ENCODE data around the gene XRCC4.

DNA sequence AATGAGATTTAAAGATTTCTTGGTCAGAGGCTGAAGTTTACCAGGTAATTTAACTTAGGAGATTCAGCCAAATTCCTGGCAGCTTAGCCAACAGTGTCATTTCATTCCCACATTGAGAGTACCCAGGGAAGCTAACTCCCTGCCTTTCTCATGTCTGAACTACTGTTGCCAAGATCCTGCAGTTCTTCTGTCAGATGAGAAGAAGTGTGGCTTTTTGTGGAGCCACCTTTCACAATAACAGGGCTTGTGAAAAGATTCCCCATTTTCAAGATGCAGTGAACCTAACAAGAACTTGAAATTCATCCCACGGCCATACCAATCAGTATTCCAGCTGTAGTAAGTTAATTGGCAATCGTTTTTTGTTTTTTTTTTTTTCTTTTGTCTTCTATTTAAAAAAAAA is 176.4 kb downstream of the XRCC4 start:
- TF ChIP-seq, protein P1, sequence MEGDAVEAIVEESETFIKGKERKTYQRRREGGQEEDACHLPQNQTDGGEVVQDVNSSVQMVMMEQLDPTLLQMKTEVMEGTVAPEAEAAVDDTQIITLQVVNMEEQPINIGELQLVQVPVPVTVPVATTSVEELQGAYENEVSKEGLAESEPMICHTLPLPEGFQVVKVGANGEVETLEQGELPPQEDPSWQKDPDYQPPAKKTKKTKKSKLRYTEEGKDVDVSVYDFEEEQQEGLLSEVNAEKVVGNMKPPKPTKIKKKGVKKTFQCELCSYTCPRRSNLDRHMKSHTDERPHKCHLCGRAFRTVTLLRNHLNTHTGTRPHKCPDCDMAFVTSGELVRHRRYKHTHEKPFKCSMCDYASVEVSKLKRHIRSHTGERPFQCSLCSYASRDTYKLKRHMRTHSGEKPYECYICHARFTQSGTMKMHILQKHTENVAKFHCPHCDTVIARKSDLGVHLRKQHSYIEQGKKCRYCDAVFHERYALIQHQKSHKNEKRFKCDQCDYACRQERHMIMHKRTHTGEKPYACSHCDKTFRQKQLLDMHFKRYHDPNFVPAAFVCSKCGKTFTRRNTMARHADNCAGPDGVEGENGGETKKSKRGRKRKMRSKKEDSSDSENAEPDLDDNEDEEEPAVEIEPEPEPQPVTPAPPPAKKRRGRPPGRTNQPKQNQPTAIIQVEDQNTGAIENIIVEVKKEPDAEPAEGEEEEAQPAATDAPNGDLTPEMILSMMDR (IDR thresholded peaks at IDR 0.05; ENCODE audit: insufficient read depth, low read depth, low read length), result no peak
- no peak for TF ChIP-seq EZH2 (IDR thresholded peaks at IDR 0.05; ENCODE audit: insufficient read depth, low read length)

Measured in astrocyte (in vitro differentiated cells and primary cell).